ENCODE measurements around the gene DHRS7.

DNA sequence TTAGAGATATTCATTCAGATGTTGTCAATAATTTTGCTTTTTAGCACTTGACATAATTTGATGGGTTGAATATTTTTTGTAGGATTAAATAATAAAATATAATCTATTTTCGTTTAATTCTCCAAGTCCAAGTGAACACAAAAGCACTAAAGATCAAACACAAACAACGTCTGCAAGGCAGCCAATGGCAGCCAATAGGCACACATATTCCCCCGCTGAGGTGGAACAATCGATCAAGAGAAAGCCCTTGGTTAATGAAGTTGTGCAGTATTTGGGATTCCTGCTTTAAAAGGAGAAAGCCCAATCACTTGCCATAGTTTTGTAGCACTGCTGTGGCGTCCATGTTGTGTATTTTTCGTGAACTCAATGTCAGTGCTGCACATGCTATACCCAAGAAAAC lies 1.5 kb downstream of the DHRS7 start:
- TF ChIP-seq, protein P1, sequence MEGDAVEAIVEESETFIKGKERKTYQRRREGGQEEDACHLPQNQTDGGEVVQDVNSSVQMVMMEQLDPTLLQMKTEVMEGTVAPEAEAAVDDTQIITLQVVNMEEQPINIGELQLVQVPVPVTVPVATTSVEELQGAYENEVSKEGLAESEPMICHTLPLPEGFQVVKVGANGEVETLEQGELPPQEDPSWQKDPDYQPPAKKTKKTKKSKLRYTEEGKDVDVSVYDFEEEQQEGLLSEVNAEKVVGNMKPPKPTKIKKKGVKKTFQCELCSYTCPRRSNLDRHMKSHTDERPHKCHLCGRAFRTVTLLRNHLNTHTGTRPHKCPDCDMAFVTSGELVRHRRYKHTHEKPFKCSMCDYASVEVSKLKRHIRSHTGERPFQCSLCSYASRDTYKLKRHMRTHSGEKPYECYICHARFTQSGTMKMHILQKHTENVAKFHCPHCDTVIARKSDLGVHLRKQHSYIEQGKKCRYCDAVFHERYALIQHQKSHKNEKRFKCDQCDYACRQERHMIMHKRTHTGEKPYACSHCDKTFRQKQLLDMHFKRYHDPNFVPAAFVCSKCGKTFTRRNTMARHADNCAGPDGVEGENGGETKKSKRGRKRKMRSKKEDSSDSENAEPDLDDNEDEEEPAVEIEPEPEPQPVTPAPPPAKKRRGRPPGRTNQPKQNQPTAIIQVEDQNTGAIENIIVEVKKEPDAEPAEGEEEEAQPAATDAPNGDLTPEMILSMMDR (IDR thresholded peaks at IDR 0.05) = no peak
- no peak for TF ChIP-seq POLR2A (IDR thresholded peaks at IDR 0.05)
